GM12878 (cell line): ENCODE data around the gene CDCP2.

Experiments
- CHD2 ChIP-seq: IDR thresholded peaks from 2 replicates; pipeline ENCODE4 v1.6.1; 2011; ENCODE audit warnings: low read depth, low read length, improper control_type of control experiment, borderline replicate concordance
- GATAD2B ChIP-seq: fragments of 450-650 bp; conservative IDR thresholded peaks from 2 replicates; pipeline ENCODE4 v1.6.1; 2017; ENCODE audit warnings: low read depth, mild to moderate bottlenecking, moderate library complexity
- LARP7 ChIP-seq: fragments of 450-650 bp; IDR thresholded peaks from 2 replicates; pipeline ENCODE4 v1.6.1; 2017; ENCODE audit warnings: mild to moderate bottlenecking
- STAT3 ChIP-seq: IDR thresholded peaks from 2 replicates; pipeline ENCODE4 v1.6.1; 2011; ENCODE audit warnings: low read depth, low read length, improper control_type of control experiment

DNA sequence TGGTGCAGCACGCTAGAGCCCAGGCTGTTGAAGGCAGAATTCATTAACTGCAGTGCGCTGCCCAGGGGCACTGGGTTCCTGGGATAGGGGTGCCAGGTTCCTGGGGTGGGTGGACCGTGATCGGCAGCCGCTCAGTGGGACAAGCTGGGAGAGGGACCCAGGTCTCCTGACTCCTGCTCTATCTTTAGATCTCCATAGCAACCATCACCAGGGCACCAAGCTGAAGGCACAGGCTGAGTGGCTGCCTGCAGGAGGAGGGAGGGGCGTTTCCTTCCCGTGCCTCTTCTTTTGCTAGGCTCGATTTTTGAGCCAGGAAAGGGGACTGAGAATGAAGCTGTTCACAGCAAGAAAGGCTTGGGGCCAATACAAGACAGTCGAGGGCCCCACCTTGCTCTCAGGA, 20.9 kb upstream of the CDCP2 start:
- TF ChIP-seq GATAD2B (no peak), LARP7 (no peak), STAT3 (no peak), CHD2 (no peak)
